Prostate gland (tissue), 2 donors: ENCODE data around the gene GPR75. TPM values are rescaled to one million over a fixed set of nuclear protein-coding genes. Genes with fewer than 3 reads are reported as not detected.
"Not testable (repeated sequence)": the region's sequence is repeated elsewhere in the genome, so short reads cannot be mapped to it uniquely, and the experiment has no call there.

ENCODE experiments used
- DNase-seq: peaks from one replicate; pipeline ENCODE4 v3.0.0-alpha.2; 2019; ENCODE audit warnings: low spot score
- H3K27ac ChIP-seq, 2 donors: fragments of 200-600 bp; sonication (generic); 2 replicates each; pipeline ENCODE4 v1.5.1; 2017 to 2019
- H3K27me3 ChIP-seq: fragments of 200-600 bp; sonication (generic); replicated peaks from 2 replicates; pipeline ENCODE4 v1.5.1; 2019; ENCODE audit not compliant: insufficient read depth
- H3K36me3 ChIP-seq, 2 donors: fragments of 200-600 bp; sonication (generic); 1 replicate in 1 of 2; 2 replicates in 1 of 2; pipeline versions ENCODE4 v1.5.1 to v1.8.1; 2017 to 2019
- H3K4me1 ChIP-seq: fragments of 200-600 bp; sonication (generic); replicated peaks from 2 replicates; pipeline ENCODE4 v1.5.1; 2019
- H3K4me3 ChIP-seq, 2 donors: fragments of 200-600 bp; sonication (generic); 2 replicates each; pipeline ENCODE4 v1.5.1; 2017 to 2019
- H3K9me3 ChIP-seq: fragments of 200-600 bp; sonication (generic); 2 replicates; pipeline ENCODE4 v1.5.1; 2017
- POLR2A ChIP-seq: fragments of 450-650 bp; IDR thresholded peaks from one replicate; pipeline ENCODE4 v1.6.1; 2016; ENCODE audit warnings: antibody characterized with exemption, mild to moderate bottlenecking
- POLR2AphosphoS5 ChIP-seq: sonication (generic); formaldehyde crosslinking; IDR thresholded peaks from one replicate; pipeline ENCODE4 v1.6.1; 2017; ENCODE audit warnings: antibody characterized with exemption
- WGBS: methylation state at CpG from one replicate; pipeline ENCODE4 v1.1.5; 2018; 5-methylcytosine and 5-hydroxymethylcytosine counted together
- intact Hi-C: fragments of 100-400 bp; cut with DNase I; formaldehyde crosslinking; loops from one replicate; pipeline ENCODE4 v1.14.2; 2022
- total RNA-seq, 2 donors: library from RNA; depleted of rRNA; stranded (reverse); fragments of >200 nt; gene quantifications; one replicate each; pipeline ENCODE4 v1.1.0, GENCODE V29; 2016
- TF ChIP-seq, protein P1 (sequence below), 4 experiments: fragments of 200-600 bp in 2 of 4; fragments of 450-650 bp in 2 of 4; sonication (generic) in 2 of 4; IDR thresholded peaks; 1 replicate in 3 of 4; 2 replicates in 1 of 4; pipeline ENCODE4 v1.5.1; 2016 to 2019; ENCODE audit warnings: antibody characterized with exemption in 4 of 4, mild to moderate bottlenecking in 2 of 4, moderate library complexity in 2 of 4

GPR75 gene
- total RNA-seq, 2 donors from 2014 or later, result 6.1 to 8.3 TPM

GRCh38 chr2:53861824-53862223, 2.1 kb upstream of the GPR75 start:
- intact Hi-C loops, result no loop called here
- H3K4me1 ChIP-seq, result no peaks in the 10 kb centered on the region
- H3K27me3 ChIP-seq, result no peaks in the 10 kb centered on the region
- no peaks in the 10 kb centered on the region for H3K36me3 ChIP-seq
- no peak overlapping the region for H3K27ac ChIP-seq
- H3K9me3 ChIP-seq, result no peaks in the 10 kb centered on the region
- TF ChIP-seq POLR2AphosphoS5 (no peak), POLR2A (no peak)
- TF ChIP-seq, protein P1, sequence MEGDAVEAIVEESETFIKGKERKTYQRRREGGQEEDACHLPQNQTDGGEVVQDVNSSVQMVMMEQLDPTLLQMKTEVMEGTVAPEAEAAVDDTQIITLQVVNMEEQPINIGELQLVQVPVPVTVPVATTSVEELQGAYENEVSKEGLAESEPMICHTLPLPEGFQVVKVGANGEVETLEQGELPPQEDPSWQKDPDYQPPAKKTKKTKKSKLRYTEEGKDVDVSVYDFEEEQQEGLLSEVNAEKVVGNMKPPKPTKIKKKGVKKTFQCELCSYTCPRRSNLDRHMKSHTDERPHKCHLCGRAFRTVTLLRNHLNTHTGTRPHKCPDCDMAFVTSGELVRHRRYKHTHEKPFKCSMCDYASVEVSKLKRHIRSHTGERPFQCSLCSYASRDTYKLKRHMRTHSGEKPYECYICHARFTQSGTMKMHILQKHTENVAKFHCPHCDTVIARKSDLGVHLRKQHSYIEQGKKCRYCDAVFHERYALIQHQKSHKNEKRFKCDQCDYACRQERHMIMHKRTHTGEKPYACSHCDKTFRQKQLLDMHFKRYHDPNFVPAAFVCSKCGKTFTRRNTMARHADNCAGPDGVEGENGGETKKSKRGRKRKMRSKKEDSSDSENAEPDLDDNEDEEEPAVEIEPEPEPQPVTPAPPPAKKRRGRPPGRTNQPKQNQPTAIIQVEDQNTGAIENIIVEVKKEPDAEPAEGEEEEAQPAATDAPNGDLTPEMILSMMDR (IDR thresholded peaks at IDR 0.05), result no peak
- H3K4me3 ChIP-seq, result no peak overlapping the region
- WGBS, result 92% methylated on average over 5 of the region's 5 CpGs
- no peak for DNase-seq

- TF ChIP-seq POLR2A, result no peak
- TF ChIP-seq, protein P1 (IDR thresholded peaks at IDR 0.05), result no peak
- TF ChIP-seq POLR2AphosphoS5, result no peak
- DNase-seq, result no peak
- Histone ChIP-seq H3K4me1 (no peaks in the 10 kb centered on the region), H3K9me3 (no peaks in the 10 kb centered on the region), H3K4me3 (no peak overlapping the region), H3K27ac (no peak overlapping the region), H3K27me3 (no peaks in the 10 kb centered on the region), H3K36me3 (no peaks in the 10 kb centered on the region)
- 93% methylated on average over 2 of the region's 2 CpGs for WGBS
- intact Hi-C loops, result no loop called here
These were observed 3.5 kb downstream of the GPR75 start for GRCh38 chr2:53856272-53856671.

DNA sequence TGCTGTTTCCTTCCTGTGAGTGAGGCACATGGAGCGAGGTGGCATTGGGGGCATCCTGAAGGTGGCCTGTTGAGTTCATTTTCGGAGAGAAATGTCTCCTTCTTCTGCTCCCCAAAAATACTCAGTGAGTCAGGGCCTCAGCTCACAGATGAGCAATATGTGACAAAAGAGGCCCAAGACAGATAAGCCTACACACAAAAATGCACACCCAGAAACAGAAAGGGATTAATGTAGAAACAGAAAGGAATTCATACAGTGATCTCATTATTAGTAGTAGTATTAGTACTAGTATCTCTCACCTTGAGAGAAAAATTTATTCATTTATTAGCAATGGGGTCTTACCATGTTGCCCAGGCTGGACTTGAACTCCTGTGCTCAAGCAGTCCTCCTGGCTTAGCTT, 5.1 kb downstream of the GPR75 start:
- intact Hi-C loops, result no loop called here
- WGBS, result 88% methylated on average over 2 of the region's 2 CpGs
- DNase-seq, result no peak
- Histone ChIP-seq H3K27ac (no peak overlapping the region), H3K9me3 (no peaks in the 10 kb centered on the region), H3K27me3 (no peaks in the 10 kb centered on the region), H3K4me1 (no peaks in the 10 kb centered on the region), H3K4me3 (no peak overlapping the region), H3K36me3 (no peaks in the 10 kb centered on the region)
- TF ChIP-seq, protein P1 (IDR thresholded peaks at IDR 0.05), result no peak
- TF ChIP-seq POLR2AphosphoS5 (no peak), POLR2A (no peak)

- intact Hi-C loops, result no loop called here
- WGBS, result 97% methylated on average over 4 of the region's 4 CpGs
These were observed 7.2 kb downstream of the GPR75 start for GRCh38 chr2:53852532-53852931.

DNA sequence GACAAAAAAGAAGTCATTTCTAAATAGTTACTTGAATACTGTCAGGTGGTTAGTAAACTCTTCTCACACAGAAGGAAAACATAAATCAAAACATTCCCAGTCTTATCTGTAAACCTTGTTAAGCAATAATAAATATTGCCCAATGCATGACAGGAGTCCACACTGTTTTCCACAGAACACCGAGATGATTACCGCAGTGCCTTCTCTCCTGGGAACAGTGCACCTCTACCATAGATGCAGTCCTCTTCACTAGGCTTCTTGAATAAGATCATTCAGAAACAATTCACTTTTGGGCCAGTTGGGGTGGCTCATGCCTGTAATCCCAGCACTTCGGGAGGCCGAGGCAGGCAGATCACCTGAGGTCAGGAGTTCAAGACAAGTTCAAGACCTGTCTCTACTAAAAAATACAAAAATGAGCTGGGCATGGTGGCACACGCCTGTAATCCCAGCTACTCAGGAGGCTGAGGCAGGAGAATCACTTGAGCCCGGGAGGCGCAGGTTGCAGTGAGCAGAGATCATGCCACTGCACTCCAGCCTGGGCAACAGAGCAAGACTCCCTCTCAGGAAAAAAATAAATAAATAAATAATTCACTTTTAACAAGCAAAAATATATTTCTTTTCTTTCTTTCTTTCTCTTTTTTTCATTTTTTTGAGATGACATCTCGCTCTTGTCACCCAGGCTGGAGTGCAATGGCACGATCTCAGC, 8.6 kb downstream of the GPR75 start:
- H3K9me3 ChIP-seq, H3K27ac ChIP-seq, H3K36me3 ChIP-seq, intact Hi-C loops, H3K27me3 ChIP-seq, H3K4me1 ChIP-seq, H3K4me3 ChIP-seq, DNase-seq: not testable (repeated sequence)
- 94% methylated on average over 9 of the region's 9 CpGs for WGBS

More at GRCh38 chr2:53852532-53852931, 7.2 kb downstream of the GPR75 start:
- no peaks in the 10 kb centered on the region for H3K27me3 ChIP-seq
- H3K36me3 ChIP-seq, result no peaks in the 10 kb centered on the region
- no peak for DNase-seq
- no peak overlapping the region for H3K27ac ChIP-seq
- H3K9me3 ChIP-seq, result no peaks in the 10 kb centered on the region
- no peak for TF ChIP-seq POLR2A
- TF ChIP-seq, protein P1 (IDR thresholded peaks at IDR 0.05), result no peak
- TF ChIP-seq POLR2AphosphoS5, result no peak
- H3K4me3 ChIP-seq, result no peak overlapping the region
- H3K4me1 ChIP-seq, result no peaks in the 10 kb centered on the region
